Globus pallidus (tissue), 1 donor: ENCODE results near the gene SRD5A1.

Source experiments
- DNase-seq: peaks from one replicate; pipeline ENCODE4 v3.0.0-alpha.2; 2015; ENCODE audit warnings: low spot score

The SRD5A1 gene

GRCh38 chr5:6713274-6714225 lies 80.3 kb downstream of the SRD5A1 start, which contains the start of gene TENT4A:
Gene TENT4A, plus strand, starts transcription at chr5:6713432. Its CDS starts 552 bp downstream, at chr5:6713984.
- DNase-seq: peak; percentile 26

GRCh38 chr5:6714226-6715041 lies 81.2 kb downstream of the SRD5A1 start:
- no peak for DNase-seq

- no peak for DNase-seq
Measured at GRCh38 chr5:6715271-6715670, 82.0 kb downstream of the SRD5A1 start.

- no peak for DNase-seq
Measured at GRCh38 chr5:6715758-6716628, 82.8 kb downstream of the SRD5A1 start.

GRCh38 chr5:6716629-6717149 lies 83.4 kb downstream of the SRD5A1 start:
- no peak for DNase-seq

- DNase-seq: no peak
Measured at GRCh38 chr5:6717247-6717646, 84.0 kb downstream of the SRD5A1 start.

- DNase-seq: no peak
Measured at GRCh38 chr5:6717687-6718086, 84.4 kb downstream of the SRD5A1 start.

GRCh38 chr5:6718161-6718681 lies 85.0 kb downstream of the SRD5A1 start:
- no peak for DNase-seq

- DNase-seq: no peak
Measured at GRCh38 chr5:6718718-6719117, 85.5 kb downstream of the SRD5A1 start.

- no peak for DNase-seq
Measured at GRCh38 chr5:6719417-6719816, 86.2 kb downstream of the SRD5A1 start.

GRCh38 chr5:6719896-6720560 lies 86.8 kb downstream of the SRD5A1 start:
- DNase-seq: no peak

GRCh38 chr5:6720561-6720921 lies 87.3 kb downstream of the SRD5A1 start:
- DNase-seq: no peak

GRCh38 chr5:6721442-6721841 lies 88.2 kb downstream of the SRD5A1 start:
- no peak for DNase-seq

GRCh38 chr5:6722015-6722414 lies 88.8 kb downstream of the SRD5A1 start:
- no peak for DNase-seq

GRCh38 chr5:6723122-6723815 lies 90.0 kb downstream of the SRD5A1 start:
- no peak for DNase-seq

- no peak for DNase-seq
Measured at GRCh38 chr5:6723816-6724300, 90.6 kb downstream of the SRD5A1 start.
